IPS DF 4.7 (cell line): ENCODE data around the gene KCNMA1.

Experiments used
- DNase-seq: peaks from one replicate; pipeline ENCODE4 v3.0.0-alpha.2; 2013; ENCODE audit warnings: low spot score; ENCODE audit errors: extremely low read depth

Gene KCNMA1

DNA sequence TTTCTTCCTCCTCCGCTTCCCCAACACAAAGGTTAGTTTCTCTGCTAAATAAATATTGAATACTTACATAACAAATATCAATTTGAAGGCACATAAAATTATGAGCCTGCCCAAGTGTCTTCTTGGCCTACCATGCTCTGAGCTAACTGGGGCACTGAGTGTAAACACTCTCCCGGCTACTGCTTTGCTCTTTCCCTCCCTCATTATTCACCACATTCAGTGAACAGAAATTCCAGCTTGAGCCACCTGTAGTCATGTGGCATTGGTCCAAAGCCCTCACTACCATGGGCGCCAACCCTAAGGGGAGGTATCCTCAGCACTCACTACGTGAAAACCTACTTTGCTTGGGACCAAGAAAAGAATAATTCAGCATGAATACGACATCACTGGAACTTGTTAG lies 409.0 kb downstream of the KCNMA1 start:
- DNase-seq: no peak

DNA sequence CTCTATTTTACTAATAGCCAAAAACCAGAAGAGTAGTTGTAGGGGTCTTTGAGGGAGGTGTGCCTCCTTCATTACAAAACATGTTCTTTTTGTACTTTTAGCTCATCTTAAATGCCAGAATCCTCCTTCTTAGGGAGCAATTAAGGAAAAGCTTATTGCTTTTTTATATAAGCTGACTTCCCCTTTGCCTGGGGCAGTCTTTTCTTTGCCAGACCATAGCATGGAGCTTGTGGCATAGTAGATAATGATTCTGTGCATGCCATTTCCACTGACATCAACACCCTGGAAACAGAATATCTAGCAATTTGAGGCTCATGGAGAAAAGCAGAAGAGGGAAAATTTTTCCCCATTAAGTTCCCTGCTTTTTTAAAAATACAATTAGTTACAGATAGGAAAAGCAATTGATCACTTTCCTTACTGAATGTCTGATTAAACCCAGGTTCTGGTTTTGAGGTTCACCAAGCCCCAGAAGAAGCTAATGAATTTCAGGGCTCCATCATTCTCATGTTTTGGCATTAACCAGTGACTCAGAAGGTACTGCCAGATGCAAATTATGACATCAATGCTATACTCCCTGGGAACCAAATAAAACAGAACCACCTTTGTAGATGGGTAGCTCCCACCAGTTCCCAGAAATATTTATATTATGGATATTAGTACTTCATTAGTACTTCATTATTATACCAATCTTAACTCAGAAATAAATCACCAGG lies 410.6 kb downstream of the KCNMA1 start:
- no peak for DNase-seq

DNA sequence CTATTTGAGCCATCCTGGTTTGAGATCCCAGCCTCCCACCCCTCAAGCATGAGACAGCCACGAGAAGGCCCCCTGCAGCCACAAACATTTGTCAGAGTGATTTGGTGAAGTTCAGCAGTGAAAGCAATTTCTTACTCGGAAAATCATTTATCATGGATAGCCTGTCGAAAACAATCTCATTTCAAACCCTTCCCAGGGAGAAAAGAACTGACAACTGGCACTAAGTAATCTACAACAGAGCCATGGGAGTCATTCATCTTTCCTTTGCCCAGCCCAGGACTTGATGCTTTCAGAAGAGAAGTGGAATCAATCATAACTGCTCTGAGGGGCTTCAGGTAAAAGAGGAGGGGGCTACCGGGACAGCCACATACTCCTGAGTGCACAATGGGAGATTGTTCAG lies 411.2 kb downstream of the KCNMA1 start:
- no peak for DNase-seq

DNA sequence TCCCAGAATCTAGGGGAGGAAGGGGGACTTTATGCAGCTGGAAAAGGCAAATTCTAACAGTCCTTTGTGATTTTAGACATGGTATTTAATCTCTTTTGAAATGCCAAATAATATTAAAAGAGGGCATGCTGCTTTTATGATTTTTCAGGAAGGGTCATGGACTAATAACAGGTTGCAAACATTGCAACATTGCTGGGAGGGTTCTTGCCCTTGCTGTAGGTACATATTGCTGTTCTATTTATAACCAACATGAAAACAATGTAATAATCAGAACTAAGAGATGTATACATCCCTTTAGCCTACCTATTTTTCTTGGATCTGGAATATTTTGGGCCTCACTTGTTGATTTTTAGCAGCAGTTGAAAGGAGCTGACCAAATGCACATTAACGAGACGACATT lies 411.6 kb downstream of the KCNMA1 start:
- no peak for DNase-seq

GRCh38 chr10:77223526-77224460 lies 413.8 kb downstream of the KCNMA1 start:
- no peak for DNase-seq

DNA sequence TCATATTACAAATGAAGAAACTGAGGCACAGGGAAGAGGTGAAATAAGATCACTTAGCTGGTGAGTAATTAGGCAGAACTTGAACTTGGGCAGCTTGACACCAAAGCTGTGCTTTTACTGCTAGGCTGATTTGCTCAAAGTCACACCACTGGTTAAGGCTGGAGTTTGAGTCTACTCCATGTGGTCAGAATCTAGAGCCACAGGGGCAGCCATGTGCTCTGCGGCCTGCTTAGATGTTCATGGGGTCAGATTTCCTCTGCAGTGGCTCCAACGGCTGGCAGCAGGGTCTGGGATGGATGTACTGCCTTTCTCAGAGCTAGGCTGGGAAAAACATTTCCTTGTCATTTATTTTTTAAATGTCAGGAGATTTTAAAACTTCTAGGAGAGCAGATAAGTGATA lies 417.5 kb downstream of the KCNMA1 start:
- no peak for DNase-seq

DNA sequence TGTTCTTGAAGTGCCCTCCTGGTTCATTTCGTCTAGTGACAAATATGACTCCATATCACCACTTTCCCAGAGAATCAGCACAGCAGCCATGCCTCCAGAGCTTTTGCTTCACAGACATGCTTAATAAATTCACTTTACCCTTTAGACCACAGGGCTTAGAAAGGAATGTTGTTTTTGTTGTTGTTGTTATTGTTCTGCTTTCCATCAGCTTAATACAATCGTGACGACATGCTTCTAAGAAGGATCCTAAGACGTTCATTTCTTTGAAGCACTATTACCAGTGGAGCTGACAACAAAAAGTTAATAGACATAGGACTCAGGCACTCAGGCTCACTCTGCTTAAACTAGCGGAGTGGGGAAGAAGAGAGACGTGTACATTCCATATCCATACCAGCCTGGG lies 418.6 kb downstream of the KCNMA1 start:
- no peak for DNase-seq

GRCh38 chr10:77214799-77215198 lies 422.8 kb downstream of the KCNMA1 start:
- no peak for DNase-seq

- no peak for DNase-seq
Measured at GRCh38 chr10:77212632-77213031, 425.0 kb downstream of the KCNMA1 start.

- DNase-seq: no peak
Measured at GRCh38 chr10:77210645-77211044, 427.0 kb downstream of the KCNMA1 start.

GRCh38 chr10:77208684-77209256 lies 428.8 kb downstream of the KCNMA1 start:
- no peak for DNase-seq

GRCh38 chr10:77207828-77208185 lies 429.8 kb downstream of the KCNMA1 start:
- DNase-seq: no peak

DNA sequence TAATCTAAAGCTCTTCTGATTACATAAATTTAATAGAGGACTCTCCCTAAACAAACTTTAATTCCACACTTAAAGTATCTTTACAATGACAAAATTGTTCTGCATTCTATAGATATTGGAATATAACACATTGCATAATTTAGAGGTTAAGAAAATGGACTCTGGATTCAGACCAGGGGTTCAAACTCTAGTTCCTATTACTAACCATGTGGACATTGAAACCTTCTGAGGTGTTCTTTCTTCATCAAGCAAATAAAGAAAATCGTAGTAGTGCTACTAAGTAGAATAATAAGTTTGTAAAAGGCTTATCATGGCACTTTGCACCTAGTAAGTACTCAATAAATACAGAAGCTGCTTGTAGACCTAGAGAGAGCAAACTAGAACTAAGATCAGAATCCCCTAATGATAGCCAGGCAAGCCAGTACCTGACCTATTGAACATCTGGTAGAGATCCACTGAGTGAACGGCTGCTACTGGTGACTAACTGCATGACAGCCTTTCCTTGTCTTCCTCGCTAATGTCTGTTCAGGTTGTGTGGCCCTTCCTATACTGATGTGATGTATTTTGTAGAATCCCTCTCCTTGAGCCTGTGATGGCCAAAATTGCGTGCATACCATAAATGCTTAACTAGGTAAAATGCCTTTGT lies 430.3 kb downstream of the KCNMA1 start:
- DNase-seq: no peak

DNA sequence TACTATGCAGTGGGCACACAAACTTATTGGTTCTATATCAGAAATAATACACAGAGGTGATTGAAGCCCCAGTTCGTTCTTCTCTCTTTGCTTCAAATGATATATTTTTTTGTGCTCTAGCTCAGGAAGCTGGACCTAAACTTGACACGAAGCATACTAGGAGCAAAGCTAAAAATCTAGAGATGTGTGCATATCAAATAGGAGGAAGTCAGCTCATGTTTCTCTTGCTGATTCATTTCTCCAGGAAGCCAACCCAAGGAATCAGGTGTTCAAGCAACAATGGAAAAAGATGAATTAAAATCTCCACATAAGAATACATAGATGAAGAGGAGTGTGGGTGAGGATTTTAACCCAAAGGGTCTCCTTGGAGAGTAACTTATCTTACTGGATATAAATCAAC lies 432.5 kb downstream of the KCNMA1 start:
- no peak for DNase-seq

DNA sequence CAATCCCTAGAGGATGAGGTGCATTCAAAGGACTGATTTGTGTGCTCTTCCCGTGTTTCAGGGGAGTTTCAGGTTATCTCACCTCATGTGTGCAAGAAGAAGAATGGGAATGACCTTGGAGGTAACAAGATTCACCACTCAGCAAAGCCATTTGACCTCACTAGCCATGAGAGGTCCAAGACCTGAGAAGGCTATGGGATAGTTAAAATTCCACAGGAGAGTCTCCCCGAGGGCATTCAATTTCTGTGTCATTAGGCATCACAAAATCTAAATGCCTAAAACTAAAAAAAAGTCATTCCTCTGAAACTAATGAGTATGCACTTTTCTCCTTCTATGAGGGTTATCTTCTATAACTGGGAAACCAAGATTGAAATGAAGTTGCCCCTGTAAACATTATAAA lies 433.4 kb downstream of the KCNMA1 start:
- no peak for DNase-seq

GRCh38 chr10:77202857-77203256 lies 434.8 kb downstream of the KCNMA1 start:
- DNase-seq: no peak

- DNase-seq: no peak
Measured at GRCh38 chr10:77201135-77202106, 436.2 kb downstream of the KCNMA1 start.

- DNase-seq: no peak
Measured at GRCh38 chr10:77197544-77197943, 440.1 kb downstream of the KCNMA1 start.

- DNase-seq: no peak
Measured at GRCh38 chr10:77196614-77197013, 441.0 kb downstream of the KCNMA1 start.

DNA sequence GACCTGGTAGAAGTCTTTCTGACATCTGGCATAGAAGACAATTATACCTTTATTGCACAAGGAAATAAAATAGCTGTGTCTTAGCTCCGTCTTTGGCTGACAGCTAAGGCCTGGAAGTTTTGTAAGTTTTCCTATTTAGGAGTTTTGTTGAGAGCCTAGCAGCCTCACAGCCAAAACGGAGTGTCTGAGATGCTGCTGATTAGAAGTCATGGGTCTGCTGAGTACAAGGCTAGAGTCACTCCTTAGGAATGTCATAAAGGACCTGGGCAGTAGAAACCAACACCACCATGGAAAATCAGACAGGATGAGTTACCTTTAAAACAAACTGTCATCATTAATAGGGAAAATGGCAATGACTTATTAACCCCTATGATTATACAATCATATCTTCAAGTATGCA lies 442.5 kb downstream of the KCNMA1 start:
- no peak for DNase-seq

- no peak for DNase-seq
Measured at GRCh38 chr10:77193001-77193400, 444.6 kb downstream of the KCNMA1 start.
